Measurements from ENCODE around the gene HYLS1.
"Not testable (repeated sequence)": the region's sequence is repeated elsewhere in the genome, so short reads cannot be mapped to it uniquely, and the experiment has no call there.

- TF ChIP-seq POLR2A (IDR thresholded peaks at IDR 0.05; ENCODE audit: low read length); GATA1 (IDR thresholded peaks at IDR 0.05; ENCODE audit: low read depth, low read length): not testable (repeated sequence)
These were observed 22.1 kb upstream of the HYLS1 start for GRCh38 chr11:125865354-125865753.

Data from erythroblast (primary cell).